ENCODE results near the gene FTCDNL1. TPM values are rescaled to one million over a fixed set of nuclear protein-coding genes. Genes with fewer than 3 reads are reported as not detected.
A peak's percentile ranks its signal among the peaks of the same experiment; 100 is the strongest.

The FTCDNL1 gene
- total and polyA plus RNA-seq, 2 of the 13 experiments (the other 11 are each of a cell fraction or from before 2014, with no cell fraction given) = 0.98 to 1.4 TPM

DNA sequence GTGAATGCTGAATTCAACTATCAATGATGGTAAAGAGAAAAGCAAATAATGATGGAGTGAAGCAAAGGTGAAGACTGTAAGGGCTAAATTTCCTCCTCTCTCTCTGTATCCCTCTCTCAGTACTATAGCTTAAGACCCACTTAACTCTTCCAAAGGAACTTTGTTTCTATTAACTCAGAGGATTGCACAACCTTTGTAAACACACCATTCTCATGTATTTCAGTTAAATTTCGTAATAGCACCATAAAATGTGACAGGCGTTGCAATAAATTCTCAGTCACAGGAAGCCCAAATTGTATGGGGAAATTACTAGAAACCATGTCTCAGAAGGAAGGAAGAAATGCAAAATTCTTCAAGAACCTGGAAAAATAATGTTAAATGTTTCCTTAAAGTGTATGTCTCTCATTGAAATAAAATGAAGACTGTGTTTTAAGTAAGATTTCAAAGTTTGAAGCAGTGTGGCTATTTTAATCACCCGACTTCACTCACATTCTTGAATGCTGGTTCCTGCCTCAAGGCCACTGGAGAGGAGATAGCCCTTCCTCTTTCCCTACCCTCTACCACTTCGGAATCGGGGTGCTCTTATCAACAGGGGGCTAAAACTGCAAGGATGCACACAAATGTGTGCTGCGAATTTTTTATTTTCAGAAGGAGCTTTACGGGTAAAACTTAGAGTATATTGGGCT is 112.1 kb downstream of the FTCDNL1 start (continued):
- no peak for TF ChIP-seq IKZF5 (CRISPR knock-in tag; IDR thresholded peaks at IDR 0.05)
- TF ChIP-seq ATRX (CRISPR knock-in tag; IDR thresholded peaks at IDR 0.05; ENCODE audit: borderline replicate concordance) = no peak
- TF ChIP-seq ZNF3 (CRISPR knock-in tag; IDR thresholded peaks at IDR 0.05) = no peak
- no peak for TF ChIP-seq KMT2B (CRISPR knock-in tag; IDR thresholded peaks at IDR 0.05)
- TF ChIP-seq, protein P1, sequence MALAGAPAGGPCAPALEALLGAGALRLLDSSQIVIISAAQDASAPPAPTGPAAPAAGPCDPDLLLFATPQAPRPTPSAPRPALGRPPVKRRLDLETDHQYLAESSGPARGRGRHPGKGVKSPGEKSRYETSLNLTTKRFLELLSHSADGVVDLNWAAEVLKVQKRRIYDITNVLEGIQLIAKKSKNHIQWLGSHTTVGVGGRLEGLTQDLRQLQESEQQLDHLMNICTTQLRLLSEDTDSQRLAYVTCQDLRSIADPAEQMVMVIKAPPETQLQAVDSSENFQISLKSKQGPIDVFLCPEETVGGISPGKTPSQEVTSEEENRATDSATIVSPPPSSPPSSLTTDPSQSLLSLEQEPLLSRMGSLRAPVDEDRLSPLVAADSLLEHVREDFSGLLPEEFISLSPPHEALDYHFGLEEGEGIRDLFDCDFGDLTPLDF (CRISPR knock-in tag; IDR thresholded peaks at IDR 0.05) = no peak
- no peak for TF ChIP-seq ATF7 (IDR thresholded peaks at IDR 0.05)
- TF ChIP-seq ATF7 (CRISPR knock-in tag; IDR thresholded peaks at IDR 0.05) = no peak
- TF ChIP-seq ZNF616 (CRISPR knock-in tag; IDR thresholded peaks at IDR 0.05; ENCODE audit: low read depth) = no peak
- TF ChIP-seq ZBTB42 (CRISPR knock-in tag; IDR thresholded peaks at IDR 0.05) = no peak
- TF ChIP-seq GPN1 (CRISPR knock-in tag; IDR thresholded peaks at IDR 0.05; ENCODE audit: borderline replicate concordance) = no peak
- TF ChIP-seq SAP130 (CRISPR knock-in tag; IDR thresholded peaks at IDR 0.05; ENCODE audit: low read depth) = peak; percentile 66
- no peak for TF ChIP-seq ZNF282 (IDR thresholded peaks at IDR 0.05; ENCODE audit: partially characterized antibody)
- no peak for TF ChIP-seq ZFP82 (CRISPR knock-in tag; IDR thresholded peaks at IDR 0.05; ENCODE audit: borderline replicate concordance)
- TF ChIP-seq SIX4 (CRISPR knock-in tag; IDR thresholded peaks at IDR 0.05) = no peak
- TF ChIP-seq ZNF776 (CRISPR knock-in tag; IDR thresholded peaks at IDR 0.05) = no peak
- no peak for TF ChIP-seq ZBTB1 (CRISPR knock-in tag; IDR thresholded peaks at IDR 0.05; ENCODE audit: borderline replicate concordance)
- peak; percentile 44 for TF ChIP-seq RARA (CRISPR knock-in tag; IDR thresholded peaks at IDR 0.05)
- TF ChIP-seq MIER3 (CRISPR knock-in tag; IDR thresholded peaks at IDR 0.05; ENCODE audit: borderline replicate concordance) = no peak; the same call in 1 of the 2 replicates
- TF ChIP-seq, protein P2, sequence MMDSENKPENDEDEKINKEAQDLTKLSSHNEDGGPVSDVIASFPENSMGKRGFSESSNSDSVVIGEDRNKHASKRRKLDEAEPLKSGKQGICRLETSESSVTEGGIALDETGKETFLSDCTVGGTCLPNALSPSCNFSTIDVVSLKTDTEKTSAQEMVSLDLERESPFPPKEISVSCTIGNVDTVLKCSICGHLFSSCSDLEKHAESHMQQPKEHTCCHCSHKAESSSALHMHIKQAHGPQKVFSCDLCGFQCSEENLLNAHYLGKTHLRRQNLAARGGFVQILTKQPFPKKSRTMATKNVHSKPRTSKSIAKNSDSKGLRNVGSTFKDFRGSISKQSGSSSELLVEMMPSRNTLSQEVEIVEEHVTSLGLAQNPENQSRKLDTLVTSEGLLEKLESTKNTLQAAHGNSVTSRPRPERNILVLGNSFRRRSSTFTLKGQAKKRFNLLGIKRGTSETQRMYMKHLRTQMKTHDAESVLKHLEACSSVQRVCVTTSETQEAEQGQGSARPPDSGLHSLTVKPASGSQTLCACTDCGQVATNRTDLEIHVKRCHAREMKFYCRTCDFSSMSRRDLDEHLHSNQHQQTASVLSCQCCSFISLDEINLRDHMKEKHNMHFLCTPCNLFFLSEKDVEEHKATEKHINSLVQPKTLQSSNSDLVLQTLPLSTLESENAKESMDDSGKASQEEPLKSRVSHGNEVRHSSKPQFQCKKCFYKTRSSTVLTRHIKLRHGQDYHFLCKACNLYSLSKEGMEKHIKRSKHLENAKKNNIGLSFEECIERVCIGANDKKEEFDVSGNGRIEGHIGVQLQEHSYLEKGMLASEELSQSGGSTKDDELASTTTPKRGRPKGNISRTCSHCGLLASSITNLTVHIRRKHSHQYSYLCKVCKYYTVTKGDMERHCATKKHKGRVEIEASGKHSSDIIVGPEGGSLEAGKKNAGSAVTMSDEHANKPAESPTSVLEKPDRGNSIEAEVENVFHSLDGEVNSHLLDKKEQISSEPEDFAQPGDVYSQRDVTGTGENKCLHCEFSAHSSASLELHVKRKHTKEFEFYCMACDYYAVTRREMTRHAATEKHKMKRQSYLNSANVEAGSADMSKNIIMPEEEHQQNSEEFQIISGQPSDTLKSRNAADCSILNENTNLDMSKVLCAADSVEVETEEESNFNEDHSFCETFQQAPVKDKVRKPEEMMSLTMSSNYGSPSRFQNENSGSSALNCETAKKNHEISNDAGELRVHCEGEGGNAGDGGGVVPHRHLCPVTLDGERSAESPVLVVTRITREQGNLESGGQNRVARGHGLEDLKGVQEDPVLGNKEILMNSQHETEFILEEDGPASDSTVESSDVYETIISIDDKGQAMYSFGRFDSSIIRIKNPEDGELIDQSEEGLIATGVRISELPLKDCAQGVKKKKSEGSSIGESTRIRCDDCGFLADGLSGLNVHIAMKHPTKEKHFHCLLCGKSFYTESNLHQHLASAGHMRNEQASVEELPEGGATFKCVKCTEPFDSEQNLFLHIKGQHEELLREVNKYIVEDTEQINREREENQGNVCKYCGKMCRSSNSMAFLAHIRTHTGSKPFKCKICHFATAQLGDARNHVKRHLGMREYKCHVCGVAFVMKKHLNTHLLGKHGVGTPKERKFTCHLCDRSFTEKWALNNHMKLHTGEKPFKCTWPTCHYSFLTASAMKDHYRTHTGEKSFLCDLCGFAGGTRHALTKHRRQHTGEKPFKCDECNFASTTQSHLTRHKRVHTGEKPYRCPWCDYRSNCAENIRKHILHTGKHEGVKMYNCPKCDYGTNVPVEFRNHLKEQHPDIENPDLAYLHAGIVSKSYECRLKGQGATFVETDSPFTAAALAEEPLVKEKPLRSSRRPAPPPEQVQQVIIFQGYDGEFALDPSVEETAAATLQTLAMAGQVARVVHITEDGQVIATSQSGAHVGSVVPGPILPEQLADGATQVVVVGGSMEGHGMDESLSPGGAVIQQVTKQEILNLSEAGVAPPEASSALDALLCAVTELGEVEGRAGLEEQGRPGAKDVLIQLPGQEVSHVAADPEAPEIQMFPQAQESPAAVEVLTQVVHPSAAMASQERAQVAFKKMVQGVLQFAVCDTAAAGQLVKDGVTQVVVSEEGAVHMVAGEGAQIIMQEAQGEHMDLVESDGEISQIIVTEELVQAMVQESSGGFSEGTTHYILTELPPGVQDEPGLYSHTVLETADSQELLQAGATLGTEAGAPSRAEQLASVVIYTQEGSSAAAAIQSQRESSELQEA (CRISPR knock-in tag; IDR thresholded peaks at IDR 0.05; ENCODE audit: not compliant biosample characterization) = no peak
- no peak for TF ChIP-seq SAFB2 (CRISPR knock-in tag; IDR thresholded peaks at IDR 0.05; ENCODE audit: borderline replicate concordance, low read depth)
- no peak for TF ChIP-seq JUND (CRISPR knock-in tag; IDR thresholded peaks at IDR 0.05)
- TF ChIP-seq SRF (IDR thresholded peaks at IDR 0.05; ENCODE audit: low read depth, low read length) = no peak
